Neural cell (in vitro differentiated cells): ENCODE measurements around the gene STX4. TPM values are rescaled to one million over a fixed set of nuclear protein-coding genes. Genes with fewer than 3 reads are reported as not detected.

ENCODE experiments used
- H2AFZ ChIP-seq: fragments of 200-600, 300-800 bp; sonication (generic), shearing (Covaris generic); 2 replicates; pipeline ENCODE4 v1.6.0; 2014; ENCODE audit warnings: low read depth, mild to moderate bottlenecking, antibody characterized with exemption, low read length, moderate library complexity
- H3F3A ChIP-seq: fragments of 200-600 bp; shearing (Covaris generic); 2 replicates; pipeline ENCODE4 v1.6.1; 2016; ENCODE audit warnings: mild to moderate bottlenecking, moderate library complexity, mixed read lengths, antibody characterized with exemption, low read length; ENCODE audit not compliant: insufficient read depth, poor library complexity, severe bottlenecking
- H3K27ac ChIP-seq: fragments of 200-600, 300-800 bp; sonication (generic), shearing (Covaris generic); 2 replicates; pipeline ENCODE4 v1.5.1; 2014; ENCODE audit warnings: mild to moderate bottlenecking, low read length, moderate library complexity
- H3K27me3 ChIP-seq: fragments of 300-800, 200-600 bp; sonication (generic), shearing (Covaris generic); 2 replicates; pipeline ENCODE4 v1.6.0; 2014; ENCODE audit warnings: mild to moderate bottlenecking, low read depth, low read length, moderate library complexity; ENCODE audit not compliant: insufficient read depth
- H3K36me3 ChIP-seq: fragments of 300-800, 200-600 bp; sonication (generic), shearing (Covaris generic); 2 replicates; pipeline ENCODE4 v1.5.1; 2014; ENCODE audit warnings: mild to moderate bottlenecking, antibody characterized with exemption, low read length, moderate library complexity; ENCODE audit not compliant: insufficient read depth
- H3K4me2 ChIP-seq: fragments of 300-800, 200-600 bp; sonication (generic), shearing (Covaris generic); 2 replicates; pipeline ENCODE4 v1.6.0; 2014; ENCODE audit warnings: mild to moderate bottlenecking, low read length
- H3K4me3 ChIP-seq: fragments of 300-800, 200-600 bp; sonication (generic), shearing (Covaris generic); 2 replicates; pipeline ENCODE4 v1.5.1; 2014; ENCODE audit warnings: mild to moderate bottlenecking, low read length, moderate library complexity
- H3K79me2 ChIP-seq: fragments of 200-600 bp; shearing (Covaris generic); replicated peaks from 2 replicates; pipeline ENCODE4 v1.6.0; 2014; ENCODE audit warnings: mild to moderate bottlenecking, low read length, moderate library complexity; ENCODE audit not compliant: insufficient read depth
- H3K9ac ChIP-seq: fragments of 300-800, 200-600 bp; sonication (generic), shearing (Covaris generic); 2 replicates; pipeline ENCODE4 v1.6.1; 2016; ENCODE audit warnings: mild to moderate bottlenecking, low read length, mixed read lengths
- H3K9me2 ChIP-seq: fragments of 200-600 bp; shearing (Covaris generic); 2 replicates; pipeline ENCODE4 v1.6.1; 2016; ENCODE audit warnings: mild to moderate bottlenecking, low read length, mixed read lengths; ENCODE audit not compliant: insufficient read depth
- H3K9me3 ChIP-seq: fragments of 200-600, 300-800 bp; sonication (generic), shearing (Covaris generic); 2 replicates; pipeline ENCODE4 v1.6.1; 2016; ENCODE audit warnings: mild to moderate bottlenecking, mixed run types, low read length, moderate library complexity, mixed read lengths
- H4K20me1 ChIP-seq: fragments of 200-600 bp; shearing (Covaris generic); 2 replicates; pipeline ENCODE4 v1.6.1; 2016; ENCODE audit warnings: mild to moderate bottlenecking, mixed run types; ENCODE audit not compliant: insufficient read depth
- CTCF ChIP-seq: fragments of 450-650 bp; IDR thresholded peaks from 2 replicates; pipeline ENCODE4 v1.5.1; 2014; ENCODE audit warnings: antibody characterized with exemption, mild to moderate bottlenecking, moderate library complexity; ENCODE audit not compliant: poor library complexity, severe bottlenecking
- EP300 ChIP-seq: fragments of 450-650 bp; conservative IDR thresholded peaks from 2 replicates; pipeline ENCODE4 v1.6.1; 2014; ENCODE audit warnings: antibody characterized with exemption, mild to moderate bottlenecking, moderate library complexity; ENCODE audit not compliant: poor library complexity, severe bottlenecking
- EZH2 ChIP-seq: fragments of 200-600, 300-800 bp; shearing (Covaris generic), sonication (generic); IDR thresholded peaks from 2 replicates; pipeline ENCODE4 v1.6.1; 2014; ENCODE audit warnings: antibody characterized with exemption, low read length, borderline replicate concordance, mild to moderate bottlenecking; ENCODE audit not compliant: insufficient read depth, poor library complexity, severe bottlenecking
- POLR2AphosphoS5 ChIP-seq: IDR thresholded peaks from 2 replicates; pipeline ENCODE4 v1.6.1; 2012
- REST ChIP-seq: IDR thresholded peaks from 2 replicates; pipeline ENCODE4 v1.6.1; 2012; ENCODE audit warnings: borderline replicate concordance
- SMC3 ChIP-seq: fragments of 450-650 bp; conservative IDR thresholded peaks from 2 replicates; pipeline ENCODE4 v1.6.1; 2014; ENCODE audit warnings: antibody characterized with exemption, mild to moderate bottlenecking, moderate library complexity; ENCODE audit not compliant: poor library complexity
- TAF1 ChIP-seq: IDR thresholded peaks from 2 replicates; pipeline ENCODE4 v1.6.1; 2012; ENCODE audit warnings: low read depth
- polyA plus RNA-seq: library from polyadenylated mRNA; depleted of rRNA; stranded (reverse); fragments of >200 nt; gene quantifications from 2 replicates; pipeline ENCODE4 v1.2.3, GENCODE V29; 2014

STX4 gene
- polyA plus RNA-seq, 1 donor from 2014 or later: 32.2 TPM

GRCh38 chr16:31061813-31062440 is 28.6 kb downstream of the STX4 start:
- no peak overlapping the region for H3K4me3 ChIP-seq
- H3K36me3 ChIP-seq: peaks cover 7% of the 10 kb centered on the region
- H2AFZ ChIP-seq: no peak overlapping the region
- no peaks in the 10 kb centered on the region for H4K20me1 ChIP-seq
- H3F3A ChIP-seq: no peaks in the 10 kb centered on the region
- no peaks in the 10 kb centered on the region for H3K79me2 ChIP-seq
- no peaks in the 10 kb centered on the region for H3K9me2 ChIP-seq
- H3K4me2 ChIP-seq: no peak overlapping the region
- TF ChIP-seq CTCF (no peak), EP300 (no peak), EZH2 (no peak), TAF1 (no peak), POLR2AphosphoS5 (no peak)
- no peak overlapping the region for H3K27ac ChIP-seq
- H3K27me3 ChIP-seq: no peaks in the 10 kb centered on the region
- H3K9me3 ChIP-seq: no peaks in the 10 kb centered on the region
- H3K9ac ChIP-seq: no peak overlapping the region

GRCh38 chr16:31063495-31063842 is 30.1 kb downstream of the STX4 start:
- Histone ChIP-seq H3K4me2 (no peak overlapping the region), H3K9me3 (no peaks in the 10 kb centered on the region), H3K27ac (no peak overlapping the region), H2AFZ (no peak overlapping the region), H3K79me2 (peaks cover 5% of the 10 kb centered on the region), H3K9ac (no peak overlapping the region), H4K20me1 (no peaks in the 10 kb centered on the region), H3K36me3 (peaks cover 7% of the 10 kb centered on the region), H3F3A (no peaks in the 10 kb centered on the region), H3K4me3 (no peak overlapping the region), H3K27me3 (no peaks in the 10 kb centered on the region), H3K9me2 (no peaks in the 10 kb centered on the region)
- TF ChIP-seq EZH2 (no peak), REST (no peak), SMC3 (no peak), CTCF (no peak), EP300 (no peak)
